Cardiac fibroblast (primary cell): ENCODE measurements around the gene ENPEP.
"Not testable (repeated sequence)": the region's sequence is repeated elsewhere in the genome, so short reads cannot be mapped to it uniquely, and the experiment has no call there.

Experiments
- DNase-seq, 2 donors: peaks; one replicate each; pipeline versions ENCODE4 v3.0.0 to v3.0.0-alpha.2; 2010; ENCODE audit warnings: low read depth in 2 of 2
- H3K4me3 ChIP-seq, 2 donors: replicated peaks in 1 of 2; 1 replicate in 1 of 2; 2 replicates in 1 of 2; pipeline ENCODE4 v1.5.1; 2011; ENCODE audit warnings: low read depth in 2 of 2, low read length in 2 of 2, mild to moderate bottlenecking in 2 of 2, moderate library complexity in 1 of 2
- CTCF ChIP-seq: IDR thresholded peaks from one replicate; pipeline ENCODE4 v1.5.1; 2011; ENCODE audit warnings: low read depth, mild to moderate bottlenecking, low read length, inconsistent platforms

ENPEP gene

GRCh38 chr4:110474481-110474880, 1.5 kb upstream of the ENPEP start:
- H3K4me3 ChIP-seq = no peak overlapping the region
- DNase-seq = no peak
- no peak for TF ChIP-seq CTCF

- H3K4me3 ChIP-seq, DNase-seq: not testable (repeated sequence)
These were observed 875 bp upstream of the ENPEP start for GRCh38 chr4:110475080-110475479.

GRCh38 chr4:110477836-110478235, 1.9 kb downstream of the ENPEP start:
- no peak for TF ChIP-seq CTCF
- no peak overlapping the region for H3K4me3 ChIP-seq
- DNase-seq = no peak

- H3K4me3 ChIP-seq = no peak overlapping the region
- TF ChIP-seq CTCF = peak; percentile 56
- peak; percentile 95 for DNase-seq
These were observed 4.1 kb downstream of the ENPEP start for GRCh38 chr4:110480031-110480549.

DNA sequence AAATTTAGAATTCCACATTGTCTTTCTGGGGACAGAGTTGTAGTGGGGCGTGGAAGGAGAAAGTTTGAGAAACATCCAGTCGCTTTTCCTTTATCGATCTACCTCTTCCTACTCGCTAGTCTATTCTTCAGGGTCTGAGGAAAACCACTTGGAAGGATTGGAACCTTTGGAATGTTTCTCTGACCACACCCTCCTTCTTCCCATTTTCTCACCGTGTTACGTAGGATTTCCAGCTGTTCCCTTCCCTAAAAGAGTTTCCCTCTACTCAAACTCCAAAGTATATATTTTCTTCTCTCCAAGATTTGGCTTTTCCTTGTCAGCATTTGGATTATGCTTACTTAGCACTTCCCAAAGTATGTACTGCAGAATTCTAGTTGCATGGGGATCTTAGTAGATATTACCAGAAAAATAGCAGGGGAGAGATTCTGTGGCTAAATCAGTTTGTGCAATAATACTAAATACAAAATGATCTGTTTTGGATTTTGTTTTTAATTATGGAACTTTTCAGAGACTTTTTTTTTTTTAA, 4.9 kb downstream of the ENPEP start:
- H3K4me3 ChIP-seq = no peak overlapping the region
- no peak for TF ChIP-seq CTCF
- peak in 1 of 2 donors; percentile 18 for DNase-seq

- no peak for DNase-seq
- no peak overlapping the region for H3K4me3 ChIP-seq
- no peak for TF ChIP-seq CTCF
These were observed 7.6 kb downstream of the ENPEP start for GRCh38 chr4:110483516-110483915.

DNA sequence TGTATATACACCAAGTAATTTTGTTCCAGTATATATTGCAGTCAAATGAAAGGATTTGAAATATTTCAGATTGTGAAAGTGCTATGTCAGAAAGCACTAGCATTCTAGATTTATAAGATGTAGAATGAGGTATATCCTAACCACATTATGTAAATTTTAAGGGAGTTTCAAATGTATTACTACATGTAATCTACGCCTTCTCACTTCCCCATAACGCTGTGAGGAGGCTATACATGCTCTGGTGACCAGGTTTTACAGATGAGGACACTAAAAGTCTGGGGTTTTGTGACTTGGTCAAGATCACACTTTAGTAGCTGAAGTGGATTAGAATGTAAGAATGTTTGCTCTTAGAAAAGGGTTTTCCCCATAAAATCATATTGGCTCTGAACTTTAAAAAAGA, 8.1 kb downstream of the ENPEP start:
- H3K4me3 ChIP-seq = no peak overlapping the region
- TF ChIP-seq CTCF = no peak
- no peak for DNase-seq
